ENCODE data around the gene MAD2L1BP.
"Not testable (repeated sequence)": the region's sequence is repeated elsewhere in the genome, so short reads cannot be mapped to it uniquely, and the experiment has no call there.

MAD2L1BP gene

GRCh38 chr6:43628393-43629103, 7.1 kb upstream of the MAD2L1BP start:
- no peaks in the 10 kb centered on the region for H3K27me3 ChIP-seq (ENCODE audit: low read depth, low read length)
- H3K4me3 ChIP-seq (ENCODE audit: low read depth in 1 of 2, low read length in 2 of 2) = peak overlapping the region; percentile 63 to 99
- H3K4me1 ChIP-seq (ENCODE audit: control insufficient read depth in 1 of 2, insufficient read depth in 2 of 2, low read length in 2 of 2) = peaks cover 6 to 12% of the 10 kb centered on the region in 2 donors
- peaks cover 19 to 27% of the 10 kb centered on the region in 2 donors for H3K36me3 ChIP-seq (ENCODE audit: control insufficient read depth in 1 of 2, insufficient read depth in 2 of 2, low read length in 2 of 2)
- H3K9me3 ChIP-seq (ENCODE audit: control insufficient read depth in 1 of 2, low read length in 2 of 2) = no peaks in the 10 kb centered on the region
- H3K27ac ChIP-seq (ENCODE audit: low read length) = peak overlapping the region; percentile 95

GRCh38 chr6:43629104-43629504, 6.5 kb upstream of the MAD2L1BP start, which contains the start of gene GTPBP2:
Gene GTPBP2, minus strand, starts transcription at chr6:43629264. Its CDS starts 102 bp downstream, at chr6:43629162.
- Histone ChIP-seq H3K27me3 (ENCODE audit: low read depth, low read length) (no peaks in the 10 kb centered on the region), H3K4me3 (ENCODE audit: low read depth in 1 of 2, low read length in 2 of 2) (peak within 1 kb of the TSS; percentile 63 to 99), H3K4me1 (ENCODE audit: control insufficient read depth in 1 of 2, insufficient read depth in 2 of 2, low read length in 2 of 2) (peaks cover 6 to 12% of the 10 kb centered on the region in 2 donors), H3K9me3 (ENCODE audit: control insufficient read depth in 1 of 2, low read length in 2 of 2) (no peaks in the 10 kb centered on the region), H3K36me3 (ENCODE audit: control insufficient read depth in 1 of 2, insufficient read depth in 2 of 2, low read length in 2 of 2) (peaks cover 14 to 21% of the 10 kb centered on the region in 2 donors), H3K27ac (ENCODE audit: low read length) (peak within 1 kb of the TSS; percentile 95)

- Histone ChIP-seq H3K27me3 (ENCODE audit: low read depth, low read length) (no peaks in the 10 kb centered on the region), H3K36me3 (ENCODE audit: control insufficient read depth in 1 of 2, insufficient read depth in 2 of 2, low read length in 2 of 2) (peaks cover 8 to 15% of the 10 kb centered on the region in 2 donors), H3K4me3 (ENCODE audit: low read depth in 1 of 2, low read length in 2 of 2) (peak overlapping the region; percentile 63 to 88), H3K27ac (ENCODE audit: low read length) (peak overlapping the region; percentile 92), H3K4me1 (ENCODE audit: control insufficient read depth in 1 of 2, insufficient read depth in 2 of 2, low read length in 2 of 2) (peaks cover 6 to 12% of the 10 kb centered on the region in 2 donors), H3K9me3 (ENCODE audit: control insufficient read depth in 1 of 2, low read length in 2 of 2) (no peaks in the 10 kb centered on the region)
These were observed 5.9 kb upstream of the MAD2L1BP start for GRCh38 chr6:43629505-43630300.

- Histone ChIP-seq H3K36me3 (ENCODE audit: control insufficient read depth in 1 of 2, insufficient read depth in 2 of 2, low read length in 2 of 2) (peaks cover 0 to 1% of the 10 kb centered on the region in 2 donors), H3K27ac (ENCODE audit: low read length) (no peak overlapping the region), H3K4me1 (ENCODE audit: control insufficient read depth in 1 of 2, insufficient read depth in 2 of 2, low read length in 2 of 2) (peaks cover 6 to 21% of the 10 kb centered on the region in 2 donors), H3K4me3 (ENCODE audit: low read depth in 1 of 2, low read length in 2 of 2) (no peak overlapping the region), H3K27me3 (ENCODE audit: low read depth, low read length) (no peaks in the 10 kb centered on the region), H3K9me3 (ENCODE audit: control insufficient read depth in 1 of 2, low read length in 2 of 2) (no peaks in the 10 kb centered on the region)
These were observed 4.5 kb upstream of the MAD2L1BP start for GRCh38 chr6:43630980-43631619.

GRCh38 chr6:43633002-43633401, 2.6 kb upstream of the MAD2L1BP start:
- H3K27ac ChIP-seq (ENCODE audit: low read length); H3K4me3 ChIP-seq (ENCODE audit: low read depth in 1 of 2, low read length in 2 of 2); H3K36me3 ChIP-seq (ENCODE audit: control insufficient read depth in 1 of 2, insufficient read depth in 2 of 2, low read length in 2 of 2); H3K9me3 ChIP-seq (ENCODE audit: control insufficient read depth in 1 of 2, low read length in 2 of 2); H3K27me3 ChIP-seq (ENCODE audit: low read depth, low read length): not testable (repeated sequence)
- H3K4me1 ChIP-seq (ENCODE audit: control insufficient read depth in 1 of 2, insufficient read depth in 2 of 2, low read length in 2 of 2) = peaks cover 5 to 27% of the 10 kb centered on the region in 2 donors

GRCh38 chr6:43634702-43635303, 837 bp upstream of the MAD2L1BP start:
- Histone ChIP-seq H3K27me3 (ENCODE audit: low read depth, low read length) (no peaks in the 10 kb centered on the region), H3K36me3 (ENCODE audit: control insufficient read depth in 1 of 2, insufficient read depth in 2 of 2, low read length in 2 of 2) (peaks cover 7 to 11% of the 10 kb centered on the region in 2 donors), H3K4me3 (ENCODE audit: low read depth in 1 of 2, low read length in 2 of 2) (peak overlapping the region; percentile 93 to 99), H3K4me1 (ENCODE audit: control insufficient read depth in 1 of 2, insufficient read depth in 2 of 2, low read length in 2 of 2) (peaks cover 5 to 33% of the 10 kb centered on the region in 2 donors), H3K9me3 (ENCODE audit: control insufficient read depth in 1 of 2, low read length in 2 of 2) (no peaks in the 10 kb centered on the region), H3K27ac (ENCODE audit: low read length) (peak overlapping the region; percentile 97)

- H3K4me3 ChIP-seq (ENCODE audit: low read depth in 1 of 2, low read length in 2 of 2) = peak overlapping the region; percentile 93 to 99
- H3K4me1 ChIP-seq (ENCODE audit: control insufficient read depth in 1 of 2, insufficient read depth in 2 of 2, low read length in 2 of 2) = peaks cover 5 to 33% of the 10 kb centered on the region in 2 donors
These were observed 644 bp downstream of the MAD2L1BP start for GRCh38 chr6:43636308-43636659.

GRCh38 chr6:43639984-43640800, 4.6 kb downstream of the MAD2L1BP start:
- Histone ChIP-seq H3K4me1 (ENCODE audit: control insufficient read depth in 1 of 2, insufficient read depth in 2 of 2, low read length in 2 of 2) (peaks cover 5 to 29% of the 10 kb centered on the region in 2 donors), H3K27ac (ENCODE audit: low read length) (no peak overlapping the region), H3K27me3 (ENCODE audit: low read depth, low read length) (no peaks in the 10 kb centered on the region), H3K4me3 (ENCODE audit: low read depth in 1 of 2, low read length in 2 of 2) (no peak overlapping the region), H3K36me3 (ENCODE audit: control insufficient read depth in 1 of 2, insufficient read depth in 2 of 2, low read length in 2 of 2) (peaks cover 26 to 30% of the 10 kb centered on the region in 2 donors), H3K9me3 (ENCODE audit: control insufficient read depth in 1 of 2, low read length in 2 of 2) (no peaks in the 10 kb centered on the region)

More at GRCh38 chr6:43636308-43636659, 644 bp downstream of the MAD2L1BP start:
- Histone ChIP-seq H3K9me3 (ENCODE audit: control insufficient read depth in 1 of 2, low read length in 2 of 2) (no peaks in the 10 kb centered on the region), H3K36me3 (ENCODE audit: control insufficient read depth in 1 of 2, insufficient read depth in 2 of 2, low read length in 2 of 2) (peaks cover 17 to 24% of the 10 kb centered on the region in 2 donors), H3K27me3 (ENCODE audit: low read depth, low read length) (no peaks in the 10 kb centered on the region), H3K27ac (ENCODE audit: low read length) (peak overlapping the region; percentile 97)

- Histone ChIP-seq H3K4me3 (ENCODE audit: low read depth in 1 of 2, low read length in 2 of 2) (peak within 1 kb of the TSS; percentile 56 to 57), H3K9me3 (ENCODE audit: control insufficient read depth in 1 of 2, low read length in 2 of 2) (no peaks in the 10 kb centered on the region), H3K27me3 (ENCODE audit: low read depth, low read length) (no peaks in the 10 kb centered on the region), H3K36me3 (ENCODE audit: control insufficient read depth in 1 of 2, insufficient read depth in 2 of 2, low read length in 2 of 2) (peaks cover 15 to 16% of the 10 kb centered on the region in 2 donors), H3K4me1 (ENCODE audit: control insufficient read depth in 1 of 2, insufficient read depth in 2 of 2, low read length in 2 of 2) (peaks cover 0 to 4% of the 10 kb centered on the region in 2 donors), H3K27ac (ENCODE audit: low read length) (no peak within 1 kb of the TSS)
These were observed 9.4 kb downstream of the MAD2L1BP start, which contains the start of gene RSPH9 for GRCh38 chr6:43644940-43645612. Gene RSPH9, plus strand, starts transcription at chr6:43645036. Its CDS starts 63 bp downstream, at chr6:43645099.

GRCh38 chr6:43645613-43645964, 9.9 kb downstream of the MAD2L1BP start:
- H3K36me3 ChIP-seq (ENCODE audit: control insufficient read depth in 1 of 2, insufficient read depth in 2 of 2, low read length in 2 of 2) = peaks cover 10 to 11% of the 10 kb centered on the region in 2 donors
- H3K9me3 ChIP-seq (ENCODE audit: control insufficient read depth in 1 of 2, low read length in 2 of 2) = no peaks in the 10 kb centered on the region
- no peaks in the 10 kb centered on the region for H3K27me3 ChIP-seq (ENCODE audit: low read depth, low read length)
- no peak overlapping the region for H3K27ac ChIP-seq (ENCODE audit: low read length)
- peaks cover 0 to 4% of the 10 kb centered on the region in 2 donors for H3K4me1 ChIP-seq (ENCODE audit: control insufficient read depth in 1 of 2, insufficient read depth in 2 of 2, low read length in 2 of 2)
- H3K4me3 ChIP-seq (ENCODE audit: low read depth in 1 of 2, low read length in 2 of 2) = peak overlapping the region; percentile 56 to 57

All from muscle layer of duodenum (tissue), 2 donors.